Activated CD4-positive, alpha-beta T cell treated with anti-CD3 and anti-CD28 coated beads, Interleukin-2, amount 50 U/mL, for 16 hours (primary cell): ENCODE data around the gene ATP5F1D.

Source experiments
- DNase-seq: peaks from one replicate; pipeline ENCODE4 v3.0.0-alpha.2; 2020

ATP5F1D gene

GRCh38 chr19:1259876-1260748 lies 18.6 kb downstream of the ATP5F1D start:
- no peak for DNase-seq

GRCh38 chr19:1260749-1261537 lies 19.4 kb downstream of the ATP5F1D start:
- peak; percentile 99 for DNase-seq

- no peak for DNase-seq
Measured at GRCh38 chr19:1261538-1261797, 19.9 kb downstream of the ATP5F1D start.

GRCh38 chr19:1261798-1262622 lies 20.5 kb downstream of the ATP5F1D start:
- no peak for DNase-seq

- DNase-seq = no peak
Measured at GRCh38 chr19:1262623-1263123, 21.1 kb downstream of the ATP5F1D start.

- DNase-seq = no peak
Measured at GRCh38 chr19:1263188-1263587, 21.6 kb downstream of the ATP5F1D start.

- DNase-seq = no peak
Measured at GRCh38 chr19:1264801-1265614, 23.5 kb downstream of the ATP5F1D start.

- DNase-seq = no peak
Measured at GRCh38 chr19:1265615-1266128, 24.1 kb downstream of the ATP5F1D start.

GRCh38 chr19:1266129-1266915 lies 24.8 kb downstream of the ATP5F1D start:
- peak; percentile 90 for DNase-seq

GRCh38 chr19:1266916-1267476 lies 25.4 kb downstream of the ATP5F1D start:
- DNase-seq = peak; percentile 65

- DNase-seq = no peak
Measured at GRCh38 chr19:1267477-1268225, 26.1 kb downstream of the ATP5F1D start.

GRCh38 chr19:1268226-1269064 lies 26.9 kb downstream of the ATP5F1D start:
- no peak for DNase-seq

- peak; percentile 100 for DNase-seq
Measured at GRCh38 chr19:1269065-1269477, 27.5 kb downstream of the ATP5F1D start, which contains the start of gene CIRBP. CIRBP (plus strand) TSS chr19:1269332; CDS start chr19:1270934, 1,602 bp downstream.

- DNase-seq = peak; percentile 89
Measured at GRCh38 chr19:1269478-1270212, 28.1 kb downstream of the ATP5F1D start.

GRCh38 chr19:1270213-1270853 lies 28.8 kb downstream of the ATP5F1D start:
- no peak for DNase-seq

- no peak for DNase-seq
Measured at GRCh38 chr19:1270854-1271527, 29.4 kb downstream of the ATP5F1D start.
